Fibroblast of lung (primary cell): ENCODE results near the gene APBB1IP. TPM values are rescaled to one million over a fixed set of nuclear protein-coding genes. Genes with fewer than 3 reads are reported as not detected.

ENCODE experiments used
- DNase-seq, 2 donors: peaks; one replicate each; pipeline versions ENCODE4 v3.0.0 to v3.0.0-alpha.2; 2010; ENCODE audit warnings: low read depth in 2 of 2
- H2AFZ ChIP-seq: 2 replicates; pipeline ENCODE4 v1.5.1; 2012; ENCODE audit warnings: low read length, control low read depth, inconsistent platforms
- H3K27ac ChIP-seq: 2 replicates; pipeline ENCODE4 v1.5.1; 2011; ENCODE audit warnings: low read length, control low read depth; ENCODE audit not compliant: insufficient read depth
- H3K27me3 ChIP-seq: 2 replicates; pipeline ENCODE4 v1.5.1; 2011; ENCODE audit warnings: mild to moderate bottlenecking, low read length; ENCODE audit not compliant: control insufficient read depth, insufficient read depth
- H3K36me3 ChIP-seq: 2 replicates; pipeline ENCODE4 v1.5.1; 2011; ENCODE audit warnings: low read length; ENCODE audit not compliant: control insufficient read depth, insufficient read depth
- H3K4me1 ChIP-seq: 2 replicates; pipeline ENCODE4 v1.5.1; 2011; ENCODE audit warnings: low read length; ENCODE audit not compliant: control insufficient read depth, insufficient read depth; ENCODE audit errors: extremely low read depth
- H3K4me2 ChIP-seq: 2 replicates; pipeline ENCODE4 v1.5.1; 2011; ENCODE audit warnings: low read length, control low read depth; ENCODE audit not compliant: insufficient read depth; ENCODE audit errors: extremely low read depth
- H3K4me3 ChIP-seq, 4 experiments: fragments of 200-600 bp in 1 of 4; sonication (generic) in 1 of 4; replicated peaks in 1 of 4; 2 replicates each; pipeline ENCODE4 v1.5.1; 2011 to 2016; ENCODE audit warnings: low read length in 4 of 4, low read depth in 3 of 4, mild to moderate bottlenecking in 3 of 4, control low read depth in 2 of 4, inconsistent platforms in 1 of 4, mixed read lengths in 1 of 4; ENCODE audit not compliant: insufficient read depth in 1 of 4; ENCODE audit errors: control extremely low read depth in 1 of 4
- H3K79me2 ChIP-seq: 2 replicates; pipeline ENCODE4 v1.5.1; 2012; ENCODE audit warnings: mild to moderate bottlenecking, low read length, inconsistent platforms; ENCODE audit not compliant: control insufficient read depth, insufficient read depth
- H3K9ac ChIP-seq: 2 replicates; pipeline ENCODE4 v1.5.1; 2011; ENCODE audit warnings: mild to moderate bottlenecking, low read length, control low read depth; ENCODE audit not compliant: insufficient read depth
- H3K9me3 ChIP-seq: 2 replicates; pipeline ENCODE4 v1.5.1; 2012; ENCODE audit warnings: low read depth, low read length; ENCODE audit not compliant: control insufficient read depth, insufficient read depth
- H4K20me1 ChIP-seq: 2 replicates; pipeline ENCODE4 v1.5.1; 2011; ENCODE audit warnings: low read length; ENCODE audit not compliant: control insufficient read depth, insufficient read depth; ENCODE audit errors: extremely low read depth
- CTCF ChIP-seq, 2 donors: IDR thresholded peaks in 1 of 2; conservative IDR thresholded peaks in 1 of 2; 1 replicate in 1 of 2; 2 replicates in 1 of 2; pipeline ENCODE4 v1.5.1; 2011 to 2012; ENCODE audit warnings: low read length in 2 of 2, control low read depth in 1 of 2, inconsistent platforms in 1 of 2, low read depth in 1 of 2, mild to moderate bottlenecking in 1 of 2
- EZH2 ChIP-seq: IDR thresholded peaks from 2 replicates; pipeline ENCODE4 v1.5.1; 2012; ENCODE audit warnings: low read length, control low read depth, mild to moderate bottlenecking; ENCODE audit errors: missing control alignments
- polyA plus RNA-seq, 2 donors: library from polyadenylated mRNA; depleted of rRNA in 1 of 2; stranded (reverse) in 1 of 2; unstranded in 1 of 2; fragments of >200 nt; gene quantifications; 2 replicates each; pipeline ENCODE4 v1.2.1, GENCODE V29; 2011 to 2012; ENCODE audit warnings: missing spikeins in 1 of 2
- total RNA-seq: library from RNA; depleted of rRNA; stranded (reverse); fragments of >200 nt; gene quantifications from 2 replicates; pipeline ENCODE4 v1.2.1, GENCODE V29; 2014

The APBB1IP gene
- total and polyA plus RNA-seq, 2 donors (not counting 1 experiment from before 2014, with no cell fraction given) = 1.5 TPM

- no peaks in the 10 kb centered on the region for H3K27me3 ChIP-seq
- no peaks in the 10 kb centered on the region for H3K36me3 ChIP-seq
- H3K4me1 ChIP-seq = no peaks in the 10 kb centered on the region
- no peak for DNase-seq
- no peak for TF ChIP-seq EZH2
- TF ChIP-seq CTCF (conservative IDR thresholded peaks at IDR 0.05 in 1 of 2, IDR thresholded peaks at IDR 0.05 in 1 of 2; ENCODE audit: low read depth in 1 of 2, low read length in 2 of 2) = no peak
- no peaks in the 10 kb centered on the region for H3K79me2 ChIP-seq
- H3K4me2 ChIP-seq = no peak overlapping the region
- H3K27ac ChIP-seq = no peak overlapping the region
- no peaks in the 10 kb centered on the region for H3K9me3 ChIP-seq
- no peak overlapping the region for H3K4me3 ChIP-seq
- no peaks in the 10 kb centered on the region for H4K20me1 ChIP-seq
- H3K9ac ChIP-seq = no peak overlapping the region
- H2AFZ ChIP-seq = no peak overlapping the region
Measured at GRCh38 chr10:26448706-26449435, 10.7 kb downstream of the APBB1IP start.

- H3K9me3 ChIP-seq = no peaks in the 10 kb centered on the region
- H4K20me1 ChIP-seq = no peaks in the 10 kb centered on the region
- no peak for DNase-seq
- TF ChIP-seq EZH2 (no peak), CTCF (conservative IDR thresholded peaks at IDR 0.05 in 1 of 2, IDR thresholded peaks at IDR 0.05 in 1 of 2; ENCODE audit: low read depth in 1 of 2, low read length in 2 of 2) (no peak)
- H3K4me2 ChIP-seq = no peak overlapping the region
- no peaks in the 10 kb centered on the region for H3K79me2 ChIP-seq
- no peaks in the 10 kb centered on the region for H3K27me3 ChIP-seq
- H3K4me3 ChIP-seq = no peak overlapping the region
- H3K9ac ChIP-seq = no peak overlapping the region
- H2AFZ ChIP-seq = no peak overlapping the region
- no peak overlapping the region for H3K27ac ChIP-seq
- H3K4me1 ChIP-seq = no peaks in the 10 kb centered on the region
- no peaks in the 10 kb centered on the region for H3K36me3 ChIP-seq
Measured at GRCh38 chr10:26449726-26450125, 11.6 kb downstream of the APBB1IP start.

GRCh38 chr10:26451903-26452302 lies 13.8 kb downstream of the APBB1IP start:
- Histone ChIP-seq H3K4me3 (no peak overlapping the region), H3K4me2 (no peak overlapping the region), H3K9ac (no peak overlapping the region), H3K27ac (no peak overlapping the region), H3K4me1 (no peaks in the 10 kb centered on the region), H3K27me3 (no peaks in the 10 kb centered on the region), H3K9me3 (no peaks in the 10 kb centered on the region), H3K36me3 (no peaks in the 10 kb centered on the region), H2AFZ (no peak overlapping the region), H3K79me2 (no peaks in the 10 kb centered on the region), H4K20me1 (no peaks in the 10 kb centered on the region)
- TF ChIP-seq CTCF (conservative IDR thresholded peaks at IDR 0.05 in 1 of 2, IDR thresholded peaks at IDR 0.05 in 1 of 2; ENCODE audit: low read depth in 1 of 2, low read length in 2 of 2) (no peak), EZH2 (no peak)
- no peak for DNase-seq
